ENCODE data around the gene SNX14. TPM values are rescaled to one million over a fixed set of nuclear protein-coding genes. Genes with fewer than 3 reads are reported as not detected.

The SNX14 gene
- total RNA-seq = 94.2 TPM

GRCh38 chr6:85593438-85594196 lies at the start of gene SNX14:
SNX14 (minus strand) TSS chr6:85593858; CDS start chr6:85593718, 140 bp downstream.

GRCh38 chr6:85642774-85643536 lies 49.3 kb upstream of the SNX14 start, which contains the start of gene SYNCRIP:
SYNCRIP (minus strand) TSS chr6:85642886; CDS start chr6:85641439, 1,447 bp downstream.

Other genes with a start within 250 kb of the SNX14 start
- 6.8 TPM for gene NT5E, start 143.8 kb downstream of the SNX14 start, total RNA-seq
- gene SYNCRIP, start 49.0 kb upstream of the SNX14 start, total RNA-seq = 56.9 TPM

Data from metanephros (tissue), 1 donor.